Measurements from ENCODE around the gene ROCK2. TPM values are rescaled to one million over a fixed set of nuclear protein-coding genes. Genes with fewer than 3 reads are reported as not detected.

The ROCK2 gene
- total RNA-seq, 1 donor from 2014 or later = 41.7 TPM

DNA sequence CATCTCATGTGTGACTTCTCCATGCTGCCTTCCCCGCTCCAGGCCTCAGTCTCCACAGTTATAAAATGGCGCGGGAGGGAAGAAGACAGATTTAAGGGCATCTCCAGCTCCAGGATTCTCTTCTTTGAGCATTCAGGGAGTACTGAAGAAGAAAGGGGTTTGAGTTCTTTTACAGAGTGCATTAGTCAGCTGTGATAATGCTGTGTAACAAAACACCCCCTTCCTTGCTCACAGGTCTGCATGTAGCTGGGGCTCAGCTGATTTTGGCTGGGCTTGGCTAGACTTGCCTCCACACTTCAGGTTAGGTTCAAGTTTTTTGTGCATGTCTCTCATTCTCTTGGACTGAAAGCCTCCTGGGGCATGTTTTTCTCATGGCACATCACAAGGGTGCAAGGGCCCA is 197.2 kb downstream of the ROCK2 start:
- Mint-ChIP-seq H3K9me3 (no peaks in the 10 kb centered on the region), H3K4me3 (no peak overlapping the region), H3K4me1 (ENCODE audit: unreplicated experiment) (peaks cover 17% of the 10 kb centered on the region), H3K27ac (no peak overlapping the region), H3K36me3 (no peaks in the 10 kb centered on the region), H3K27me3 (peaks cover 19% of the 10 kb centered on the region)
- TF ChIP-seq, protein P1, sequence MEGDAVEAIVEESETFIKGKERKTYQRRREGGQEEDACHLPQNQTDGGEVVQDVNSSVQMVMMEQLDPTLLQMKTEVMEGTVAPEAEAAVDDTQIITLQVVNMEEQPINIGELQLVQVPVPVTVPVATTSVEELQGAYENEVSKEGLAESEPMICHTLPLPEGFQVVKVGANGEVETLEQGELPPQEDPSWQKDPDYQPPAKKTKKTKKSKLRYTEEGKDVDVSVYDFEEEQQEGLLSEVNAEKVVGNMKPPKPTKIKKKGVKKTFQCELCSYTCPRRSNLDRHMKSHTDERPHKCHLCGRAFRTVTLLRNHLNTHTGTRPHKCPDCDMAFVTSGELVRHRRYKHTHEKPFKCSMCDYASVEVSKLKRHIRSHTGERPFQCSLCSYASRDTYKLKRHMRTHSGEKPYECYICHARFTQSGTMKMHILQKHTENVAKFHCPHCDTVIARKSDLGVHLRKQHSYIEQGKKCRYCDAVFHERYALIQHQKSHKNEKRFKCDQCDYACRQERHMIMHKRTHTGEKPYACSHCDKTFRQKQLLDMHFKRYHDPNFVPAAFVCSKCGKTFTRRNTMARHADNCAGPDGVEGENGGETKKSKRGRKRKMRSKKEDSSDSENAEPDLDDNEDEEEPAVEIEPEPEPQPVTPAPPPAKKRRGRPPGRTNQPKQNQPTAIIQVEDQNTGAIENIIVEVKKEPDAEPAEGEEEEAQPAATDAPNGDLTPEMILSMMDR (conservative IDR thresholded peaks at IDR 0.05) = no peak
- no peak for DNase-seq (ENCODE audit: extremely low spot score, unreplicated experiment)

DNA sequence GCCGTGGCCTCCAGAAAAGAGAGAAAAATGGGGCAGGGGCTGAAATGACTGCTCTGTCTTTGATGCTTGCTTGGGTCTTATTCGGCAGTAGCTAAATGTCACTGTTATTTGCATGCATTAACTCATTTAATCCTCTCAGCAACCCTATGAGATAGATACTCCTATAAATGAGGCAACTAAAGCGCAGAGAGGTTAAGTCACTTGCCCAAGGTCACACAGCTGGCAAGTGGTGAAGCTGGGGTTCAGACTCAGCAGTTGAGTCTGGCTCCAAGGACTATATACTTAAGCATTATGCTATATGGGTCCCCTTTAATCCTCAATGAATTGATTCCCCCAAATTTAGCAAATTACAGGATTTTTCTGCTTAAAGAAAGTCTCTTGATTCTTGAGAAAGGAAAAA is 198.4 kb downstream of the ROCK2 start:
- TF ChIP-seq, protein P1 (conservative IDR thresholded peaks at IDR 0.05) = no peak
- H3K9me3 Mint-ChIP-seq = no peaks in the 10 kb centered on the region
- no peak overlapping the region for H3K27ac Mint-ChIP-seq
- H3K27me3 Mint-ChIP-seq = peaks cover 9% of the 10 kb centered on the region
- no peaks in the 10 kb centered on the region for H3K36me3 Mint-ChIP-seq
- DNase-seq (ENCODE audit: extremely low spot score, unreplicated experiment) = no peak
- H3K4me1 Mint-ChIP-seq (ENCODE audit: unreplicated experiment) = peaks cover 7% of the 10 kb centered on the region
- no peak overlapping the region for H3K4me3 Mint-ChIP-seq

DNA sequence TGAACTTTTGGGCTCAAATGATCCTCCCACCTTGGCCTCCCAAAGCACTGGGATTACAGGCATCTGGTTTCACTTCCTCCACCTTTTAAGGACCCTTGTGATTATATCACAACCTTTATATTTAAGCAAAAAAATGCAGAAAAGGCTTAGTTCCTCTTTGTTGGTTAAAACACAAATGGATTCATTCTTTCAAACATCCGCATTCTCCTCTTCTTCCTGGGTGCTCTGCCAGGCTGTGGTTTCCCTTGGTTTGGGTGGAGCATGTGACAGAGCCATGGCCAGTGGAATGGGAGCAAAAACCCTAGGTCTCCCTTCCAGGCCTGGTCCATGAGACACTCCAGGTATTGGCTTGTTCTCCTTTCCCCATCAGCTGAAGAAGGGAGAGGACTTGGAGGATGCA is 199.1 kb downstream of the ROCK2 start:
- Mint-ChIP-seq H3K4me3 (no peak overlapping the region), H3K9me3 (no peaks in the 10 kb centered on the region), H3K4me1 (ENCODE audit: unreplicated experiment) (peaks cover 6% of the 10 kb centered on the region), H3K27ac (no peak overlapping the region), H3K36me3 (no peaks in the 10 kb centered on the region), H3K27me3 (peaks cover 9% of the 10 kb centered on the region)
- TF ChIP-seq, protein P1 (conservative IDR thresholded peaks at IDR 0.05) = no peak
- no peak for DNase-seq (ENCODE audit: extremely low spot score, unreplicated experiment)

DNA sequence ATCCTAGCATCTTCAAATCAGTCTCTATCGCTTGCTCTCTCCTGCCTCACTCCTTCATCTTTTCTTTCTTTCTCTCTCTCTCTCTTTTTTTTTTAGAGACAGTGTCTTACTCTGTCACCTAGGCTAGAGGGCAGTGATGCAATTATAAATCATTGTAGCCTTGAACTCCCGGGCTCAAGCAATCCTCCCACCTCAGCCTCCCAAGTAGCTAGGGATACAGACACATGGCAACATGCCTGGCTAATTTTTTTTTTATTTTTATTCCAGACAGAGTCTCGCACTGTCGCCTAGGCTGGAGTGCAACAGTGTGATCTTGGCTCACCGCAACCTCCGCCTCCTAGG is 199.7 kb downstream of the ROCK2 start:
- peaks cover 9% of the 10 kb centered on the region for H3K27me3 Mint-ChIP-seq

DNA sequence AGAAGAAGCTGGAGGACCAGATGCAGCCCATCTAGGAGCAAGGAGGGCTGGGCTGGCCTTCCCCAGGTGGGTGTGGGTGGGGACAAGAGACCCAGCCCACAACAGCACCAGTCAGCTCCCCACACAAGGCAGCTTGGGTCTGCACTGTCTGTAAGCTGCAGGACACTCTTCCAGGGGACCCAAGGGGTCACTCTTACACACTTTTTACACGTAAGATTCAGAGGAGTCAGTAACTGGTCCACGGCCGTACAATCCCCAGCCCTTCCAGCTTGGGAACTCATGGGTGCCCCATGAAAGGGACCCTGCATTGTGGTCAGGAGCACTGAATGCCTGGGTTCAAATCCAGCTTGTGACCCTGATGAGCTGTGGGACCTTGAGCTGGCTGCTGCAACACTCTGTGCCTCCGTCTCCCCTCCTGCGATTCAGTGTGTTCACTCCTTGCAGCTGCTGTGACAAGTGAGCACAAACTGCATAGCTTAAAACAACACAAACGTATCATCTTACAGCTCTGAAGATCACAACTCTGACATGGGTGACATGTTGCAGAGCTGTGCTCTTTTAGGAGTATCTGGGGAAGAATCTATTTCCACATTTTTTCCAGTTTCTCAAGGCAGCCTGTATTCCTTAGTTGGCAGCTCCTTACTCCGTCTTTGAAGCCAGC is 200.2 kb downstream of the ROCK2 start:
- TF ChIP-seq, protein P1 (conservative IDR thresholded peaks at IDR 0.05) = no peak
- no peak for DNase-seq (ENCODE audit: extremely low spot score, unreplicated experiment)
- Mint-ChIP-seq H3K27ac (no peak overlapping the region), H3K4me3 (no peak overlapping the region), H3K9me3 (no peaks in the 10 kb centered on the region), H3K4me1 (ENCODE audit: unreplicated experiment) (peaks cover 6% of the 10 kb centered on the region), H3K36me3 (no peaks in the 10 kb centered on the region), H3K27me3 (peaks cover 9% of the 10 kb centered on the region)

More for the DNA sequence above, 199.7 kb downstream of the ROCK2 start:
- no peak for DNase-seq (ENCODE audit: extremely low spot score, unreplicated experiment)
- no peak overlapping the region for H3K27ac Mint-ChIP-seq
- H3K4me1 Mint-ChIP-seq (ENCODE audit: unreplicated experiment) = peaks cover 6% of the 10 kb centered on the region
- no peak overlapping the region for H3K4me3 Mint-ChIP-seq
- TF ChIP-seq, protein P1 (conservative IDR thresholded peaks at IDR 0.05) = no peak
- no peaks in the 10 kb centered on the region for H3K9me3 Mint-ChIP-seq
- no peaks in the 10 kb centered on the region for H3K36me3 Mint-ChIP-seq

DNA sequence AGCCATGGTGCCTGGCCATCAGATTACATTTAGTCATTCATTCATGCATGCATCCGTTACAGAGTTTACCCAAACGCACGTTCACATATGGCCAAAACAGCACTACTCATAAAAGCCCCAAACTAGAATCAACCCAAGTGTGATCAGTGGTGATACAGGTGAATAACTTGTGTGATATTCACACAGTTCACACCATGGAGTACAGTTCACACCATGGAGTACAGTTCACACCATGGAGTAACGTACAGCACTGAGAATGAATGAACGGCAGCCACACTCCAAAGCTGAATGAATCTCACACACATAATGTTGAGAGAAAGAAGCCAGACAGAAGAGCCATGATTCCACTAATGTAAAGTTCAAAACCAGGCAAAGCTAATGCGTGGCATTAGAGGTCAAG is 201.4 kb downstream of the ROCK2 start:
- TF ChIP-seq, protein P1 (conservative IDR thresholded peaks at IDR 0.05) = no peak
- Mint-ChIP-seq H3K27ac (no peak overlapping the region), H3K27me3 (peaks cover 9% of the 10 kb centered on the region), H3K4me3 (no peak overlapping the region), H3K4me1 (ENCODE audit: unreplicated experiment) (peaks cover 6% of the 10 kb centered on the region), H3K36me3 (no peaks in the 10 kb centered on the region), H3K9me3 (no peaks in the 10 kb centered on the region)
- no peak for DNase-seq (ENCODE audit: extremely low spot score, unreplicated experiment)

Data from type B pancreatic cell (in vitro differentiated cells).